NCI-H2107 treated with DMSO at 0.1 percent for 48 hours (cell line): ENCODE results near the gene POGLUT2.
A peak's percentile ranks its signal among the peaks of the same experiment; 100 is the strongest.

Source experiments
- DNase-seq: peaks from one replicate; lab custom pipeline; 2025; ENCODE audit not compliant: unreplicated experiment; lab: John Stamatoyannopoulos, UW

POGLUT2 gene

DNA sequence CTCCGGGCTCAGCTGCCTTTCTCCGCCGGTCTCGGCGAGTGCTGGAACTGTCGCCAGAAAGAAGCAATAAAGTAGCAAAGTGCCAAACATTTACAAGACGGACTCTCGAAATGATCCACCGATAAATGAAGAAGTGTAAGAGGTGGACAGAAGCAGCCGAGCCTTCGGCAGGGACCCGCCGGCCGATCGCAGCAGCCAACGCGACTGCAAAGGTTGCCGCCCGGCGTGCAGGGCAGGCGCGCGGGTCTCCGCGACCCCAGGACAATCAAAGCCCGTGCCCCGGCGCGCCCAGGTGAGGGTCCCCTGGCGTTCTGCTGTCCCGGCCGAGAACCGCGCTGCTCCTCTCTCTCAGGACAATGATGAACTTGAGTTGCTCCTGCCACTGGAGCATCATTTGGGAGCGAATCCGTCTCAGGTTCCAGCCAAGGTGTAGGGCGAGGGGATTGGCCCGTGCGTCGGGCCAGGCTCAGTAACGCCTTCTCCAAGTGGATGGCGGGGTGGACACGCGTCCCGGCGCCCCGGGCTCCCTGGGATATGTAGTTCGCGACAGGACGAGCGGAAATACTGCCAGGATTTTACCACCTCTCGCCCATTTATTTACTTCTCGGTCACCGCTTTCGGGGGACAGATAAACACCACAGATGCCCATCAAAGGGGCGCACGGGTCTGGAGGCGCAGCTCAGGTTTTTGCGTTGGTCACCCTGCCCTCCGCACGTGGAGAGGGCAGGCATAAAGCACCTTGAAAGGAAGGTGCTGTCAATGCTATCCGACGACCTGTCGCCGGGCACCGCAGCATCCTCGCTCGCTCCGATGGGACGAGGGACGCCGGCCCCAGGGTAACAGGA is at the start of gene POGLUT2, which contains the start of gene BIVM:
Gene POGLUT2, minus strand, starts transcription at position 396 of the 845 bp plus-strand sequence. Its CDS starts 306 bp downstream, at position 90.
Gene BIVM, plus strand, starts transcription at position 539 of the 845 bp plus-strand sequence. CDS start 8,149 bp downstream, outside the sequence.
- DNase-seq, result peak; percentile 74

DNA sequence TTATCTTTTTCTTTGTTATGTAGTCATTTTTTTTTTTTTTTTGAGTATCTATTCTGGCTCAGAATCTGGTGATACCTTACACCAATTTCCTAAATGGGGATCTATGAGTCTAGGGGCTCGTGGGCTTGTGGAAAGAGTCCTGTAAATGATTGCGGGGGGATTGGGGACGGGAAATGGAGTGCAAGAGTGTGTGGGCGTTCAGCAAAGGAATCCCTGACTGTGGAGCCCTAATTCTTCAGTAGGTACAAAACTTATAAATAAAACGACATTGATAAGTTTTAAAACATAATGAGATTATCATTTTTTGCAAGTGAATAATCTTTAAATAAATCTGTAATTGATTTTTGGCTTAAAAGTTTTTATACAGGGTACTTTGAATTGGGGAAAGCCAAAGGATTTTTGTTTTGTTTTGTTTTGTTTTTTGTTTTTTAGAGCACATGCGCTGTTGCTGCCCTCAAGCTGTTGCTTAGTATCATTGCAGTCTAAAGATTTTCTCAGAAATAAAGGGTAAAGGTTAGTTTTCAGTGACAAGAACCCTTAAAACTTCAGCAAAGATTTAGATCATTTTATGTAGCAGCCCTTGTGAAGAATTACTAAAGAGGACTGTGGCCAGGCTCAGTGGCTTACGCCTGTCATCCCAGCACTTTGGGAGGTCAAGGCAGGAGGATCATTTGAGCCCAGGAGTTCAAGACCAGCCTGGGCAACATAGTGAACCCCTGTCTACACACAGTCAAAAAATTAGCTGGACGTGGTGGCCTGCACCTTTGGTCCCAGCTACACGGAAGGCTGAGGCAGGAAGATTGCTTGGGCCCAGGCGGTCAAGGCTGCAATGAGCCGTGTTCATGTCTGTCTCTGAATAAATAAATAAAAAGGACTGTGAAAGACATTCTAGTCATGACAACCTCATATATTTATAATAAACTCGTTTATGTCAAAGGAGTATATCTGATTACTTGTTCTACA is 48.8 kb upstream of the POGLUT2 start:
- peak; percentile 7 for DNase-seq

DNA sequence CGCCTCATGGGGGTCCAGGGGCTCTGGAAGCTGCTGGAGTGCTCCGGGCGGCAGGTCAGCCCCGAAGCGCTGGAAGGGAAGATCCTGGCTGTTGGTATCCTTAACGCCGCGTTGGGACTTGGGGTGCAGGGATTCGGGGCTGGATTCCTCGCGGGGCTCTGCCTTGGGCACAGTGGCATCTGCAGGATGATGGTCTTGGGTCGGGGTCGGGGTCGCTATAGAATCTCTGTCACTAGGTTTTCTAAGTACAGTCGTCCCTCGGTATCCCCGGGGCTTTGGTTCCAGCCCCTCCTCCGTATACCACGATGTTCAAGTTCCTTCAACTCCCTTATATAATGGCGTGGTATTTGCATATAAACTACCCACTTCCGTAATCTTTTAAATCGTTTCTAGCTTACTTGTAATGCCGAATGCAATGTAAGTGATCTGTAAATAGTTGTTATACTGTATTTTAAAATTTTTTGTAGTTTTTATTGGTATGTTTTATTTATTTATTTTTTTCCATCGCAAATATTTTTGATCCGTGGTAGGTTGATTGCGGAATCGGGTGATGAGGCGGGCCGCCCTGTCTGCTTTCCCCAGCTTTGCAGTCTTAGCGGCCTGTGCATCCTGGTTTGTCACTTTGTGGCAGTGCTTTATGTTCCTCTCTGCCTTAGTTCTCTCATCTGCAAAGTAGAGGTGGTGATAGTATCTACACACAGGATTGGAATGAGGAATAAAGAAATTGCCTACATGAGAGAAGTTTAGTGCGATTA is 47.7 kb upstream of the POGLUT2 start:
- peak; percentile 5 for DNase-seq

DNA sequence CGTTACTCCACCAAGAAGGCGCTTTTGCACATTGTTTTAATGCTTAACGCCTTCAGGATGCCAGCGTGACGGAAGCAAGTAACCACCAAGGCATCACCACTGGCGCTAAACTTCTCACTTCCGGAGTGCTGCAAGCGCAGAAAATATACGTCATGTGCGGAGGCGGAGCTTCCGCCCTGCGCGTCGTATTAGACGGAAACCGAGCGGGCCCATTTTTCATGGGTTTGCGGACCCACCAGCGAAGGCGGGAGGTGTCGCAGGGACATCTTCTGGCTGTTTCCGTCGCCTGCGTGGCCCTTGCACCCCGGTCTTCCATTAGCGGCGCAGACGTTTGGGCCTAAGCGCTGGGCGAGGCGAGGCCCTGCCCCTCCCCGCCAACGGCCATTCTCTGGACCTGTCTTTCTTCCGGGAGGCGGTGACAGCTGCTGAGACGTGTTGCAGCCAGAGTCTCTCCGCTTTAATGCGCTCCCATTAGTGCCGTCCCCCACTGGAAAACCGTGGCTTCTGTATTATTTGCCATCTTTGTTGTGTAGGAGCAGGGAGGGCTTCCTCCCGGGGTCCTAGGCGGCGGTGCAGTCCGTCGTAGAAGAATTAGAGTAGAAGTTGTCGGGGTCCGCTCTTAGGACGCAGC is 47.0 kb upstream of the POGLUT2 start, which contains the start of gene ERCC5:
Gene ERCC5, plus strand, starts transcription at position 403 of the 631 bp plus-strand sequence. CDS start 235 bp downstream, outside the sequence.
- DNase-seq, result peak; percentile 74

DNA sequence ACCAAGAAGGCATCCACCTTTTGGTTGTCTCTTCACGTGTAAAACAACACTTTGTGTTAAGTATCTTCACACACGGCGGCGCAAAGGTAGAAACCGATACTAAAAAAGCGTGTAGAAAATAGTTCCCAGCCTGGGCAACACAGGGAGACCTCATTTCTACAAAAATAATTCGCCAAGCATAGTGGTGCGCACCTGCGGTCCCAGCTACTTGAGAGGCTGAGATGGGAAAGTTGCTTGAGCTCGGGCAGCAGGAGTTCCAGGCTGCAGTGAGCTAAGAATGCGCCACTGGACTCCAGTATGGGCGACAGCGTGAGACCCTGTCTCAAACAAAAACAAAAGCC is 46.5 kb upstream of the POGLUT2 start:
- no peak for DNase-seq

DNA sequence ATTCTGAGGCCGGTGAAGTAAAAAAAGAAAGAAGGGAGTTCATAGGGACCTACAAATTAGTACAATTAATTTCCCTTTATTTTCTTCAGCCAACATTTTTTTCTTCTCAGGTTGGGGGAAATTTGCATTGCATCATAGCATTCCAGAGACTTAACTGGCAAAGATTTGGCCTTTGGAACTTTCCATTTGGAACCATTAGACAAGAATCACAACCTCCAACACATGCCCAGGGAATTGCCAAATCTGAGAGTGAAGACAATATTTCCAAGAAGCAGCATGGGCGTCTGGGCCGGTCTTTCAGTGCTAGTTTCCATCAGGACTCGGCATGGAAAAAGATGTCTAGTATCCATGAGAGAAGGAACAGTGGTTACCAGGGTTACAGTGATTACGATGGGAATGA is 40.7 kb upstream of the POGLUT2 start:
- no peak for DNase-seq

DNA sequence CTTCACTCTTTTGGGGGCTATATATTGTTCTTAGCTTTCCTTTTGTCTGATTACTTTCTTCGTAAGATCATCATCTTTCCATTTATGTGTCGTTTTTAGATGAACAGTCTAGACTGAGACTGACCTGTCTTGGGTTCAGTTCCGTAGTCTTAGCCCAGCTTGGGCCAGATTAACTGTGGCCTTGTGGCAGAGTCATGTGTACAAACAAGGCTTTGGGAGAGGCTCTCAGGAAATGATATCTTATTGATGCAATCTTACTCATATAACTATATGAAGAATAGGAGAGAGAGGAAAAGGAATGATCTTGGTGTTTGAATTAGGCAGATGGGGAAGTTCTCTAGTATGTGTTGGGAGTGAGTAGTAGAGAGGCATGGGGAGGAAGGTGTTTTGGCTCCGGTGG is 40.2 kb upstream of the POGLUT2 start:
- DNase-seq, result no peak

DNA sequence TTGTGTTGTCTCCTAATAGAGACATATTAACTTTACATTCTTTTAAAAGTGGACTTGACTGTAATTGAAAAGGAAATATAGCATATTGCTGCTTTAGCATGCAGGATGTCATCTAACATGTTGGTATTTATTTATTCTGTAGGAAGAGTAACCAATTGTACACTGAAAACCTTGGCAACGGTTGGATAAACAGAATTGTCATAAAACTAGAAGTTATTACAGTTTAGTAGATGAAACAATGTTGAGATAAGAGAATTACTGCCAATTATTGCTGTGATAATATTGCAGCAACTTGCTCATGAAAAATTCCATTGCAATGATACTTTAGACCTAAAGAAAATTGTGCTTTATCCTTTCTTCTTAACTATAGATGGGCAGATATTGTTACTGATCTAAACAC is 39.5 kb upstream of the POGLUT2 start:
- DNase-seq, result no peak

DNA sequence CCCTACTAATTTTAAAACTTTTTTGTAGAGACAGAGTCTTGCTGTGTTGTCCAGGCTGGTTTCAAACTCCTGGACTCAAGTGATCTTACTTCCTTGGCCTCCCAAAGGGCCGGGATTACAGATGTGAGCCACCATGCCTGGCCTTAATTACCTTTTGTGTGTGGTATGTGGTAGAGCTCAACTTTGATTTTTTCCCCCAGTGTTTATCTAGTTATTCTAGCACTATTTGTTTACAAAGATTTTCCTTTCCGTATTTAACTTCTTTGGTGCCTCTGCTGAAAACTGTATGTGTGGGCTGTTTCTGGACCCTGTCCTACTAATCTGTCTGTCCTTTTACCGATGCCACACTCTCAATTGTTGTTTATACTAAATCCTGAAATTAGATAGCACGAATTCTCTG is 37.7 kb upstream of the POGLUT2 start:
- DNase-seq, result no peak

DNA sequence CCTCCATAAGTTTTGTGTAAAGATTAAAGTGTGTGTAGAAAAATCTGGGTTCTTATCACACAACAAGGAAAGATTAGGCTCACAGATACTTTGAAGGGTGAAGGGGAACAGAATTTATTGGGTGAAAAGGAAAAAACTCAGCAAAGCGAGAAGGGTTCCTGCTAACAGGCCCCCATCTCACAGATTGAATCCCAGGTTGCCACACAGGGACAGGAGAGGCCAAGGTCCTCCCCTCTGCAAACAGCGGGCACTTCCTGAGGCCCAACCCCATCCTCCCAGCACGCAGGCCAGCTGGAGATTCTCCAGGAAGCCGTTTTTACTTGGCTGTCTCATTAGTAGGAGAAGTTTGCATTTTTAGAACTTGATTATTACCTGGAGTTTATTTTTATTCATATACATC is 31.9 kb upstream of the POGLUT2 start:
- DNase-seq, result no peak

DNA sequence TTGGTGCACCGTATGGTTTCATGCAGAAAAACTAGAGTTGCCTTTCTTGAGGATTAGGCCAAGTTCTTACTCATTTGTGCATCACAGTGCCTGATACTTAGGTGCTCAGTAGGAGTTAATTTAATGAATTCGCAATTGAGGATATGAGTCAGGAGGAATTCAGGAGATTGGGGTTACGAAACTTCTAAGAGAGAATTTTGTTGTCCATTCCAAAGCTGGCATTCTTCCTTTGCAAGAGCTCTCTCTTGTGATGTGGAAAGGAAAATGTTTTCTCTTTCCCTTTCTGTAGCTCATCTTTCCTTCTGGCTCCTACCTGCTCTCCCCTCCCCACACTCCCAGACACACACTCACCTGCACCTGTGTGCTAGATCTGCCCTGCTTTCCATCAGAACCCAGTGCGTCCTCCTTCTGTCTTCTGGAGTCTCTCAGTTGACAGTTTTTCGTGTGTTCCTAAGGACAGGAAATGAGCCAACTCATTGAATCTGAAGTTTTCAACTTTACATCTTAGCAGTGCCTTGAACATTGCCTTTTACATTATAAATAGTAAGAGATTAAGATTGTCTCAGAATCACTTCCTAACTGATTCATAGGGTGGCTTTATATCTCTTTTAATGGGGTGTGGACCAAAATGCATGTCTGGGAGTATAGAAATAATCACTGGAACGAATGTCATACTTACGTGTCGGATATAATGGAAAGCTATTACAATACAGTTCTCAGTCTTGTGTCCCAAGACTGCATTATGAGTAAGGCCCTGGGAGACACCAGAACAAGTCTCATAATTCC is 27.3 kb upstream of the POGLUT2 start:
- DNase-seq, result no peak

DNA sequence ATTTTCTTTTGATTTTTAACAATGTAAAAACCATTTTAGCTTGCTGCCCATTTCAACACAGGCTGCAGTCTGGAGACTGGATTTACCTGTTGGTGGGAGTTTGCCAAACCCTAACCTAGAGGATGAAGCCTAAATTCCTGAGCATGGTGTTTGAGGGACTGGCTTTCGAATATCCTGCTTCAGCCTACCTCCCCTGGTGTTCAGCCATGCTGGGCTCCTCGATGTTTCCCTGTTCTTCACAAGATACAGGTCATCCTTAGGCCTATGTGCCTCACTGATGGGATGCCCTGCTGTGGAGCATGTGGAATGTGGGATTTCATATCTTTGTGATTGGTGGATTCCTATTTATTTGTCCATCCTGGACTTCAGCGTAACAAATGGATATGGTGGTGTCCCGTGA is 26.6 kb upstream of the POGLUT2 start:
- no peak for DNase-seq

DNA sequence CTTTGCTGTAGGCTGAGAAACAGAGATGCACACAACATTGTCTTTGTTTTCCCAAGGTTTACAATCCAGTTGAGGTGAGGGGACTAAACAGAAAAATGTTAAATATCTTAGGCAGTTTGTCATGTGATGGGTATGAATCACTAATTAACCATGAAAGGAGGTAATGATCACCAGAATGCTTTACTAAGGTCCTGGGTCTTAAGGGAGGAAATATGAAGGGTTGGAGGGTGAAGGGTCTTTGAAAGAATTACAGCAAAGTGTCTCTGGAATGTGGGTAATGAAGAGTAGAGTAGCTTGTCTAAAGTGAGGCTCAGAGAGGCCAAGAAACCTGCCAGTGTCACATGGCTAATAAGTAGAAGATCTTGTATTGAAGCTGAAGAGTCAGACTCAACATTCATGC is 19.1 kb upstream of the POGLUT2 start:
- DNase-seq, result no peak

DNA sequence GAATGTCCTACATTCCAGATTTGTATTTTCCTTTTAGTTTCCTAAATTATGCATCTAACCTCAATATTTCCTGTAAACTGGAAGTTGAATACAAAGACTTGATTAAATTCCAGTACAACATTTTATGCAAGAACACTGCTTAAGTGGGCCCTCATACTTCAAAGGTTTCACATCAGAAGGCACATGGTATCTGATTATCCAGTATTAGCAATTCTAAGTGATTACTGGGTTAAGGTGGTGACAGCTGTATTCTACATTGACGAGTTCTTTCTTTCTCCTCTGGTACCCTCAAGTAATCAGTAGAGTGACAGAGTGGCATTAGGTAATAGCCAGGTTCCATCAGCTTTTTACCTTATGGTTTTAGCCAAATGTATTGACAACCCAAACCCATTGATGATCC is 18.5 kb upstream of the POGLUT2 start:
- no peak for DNase-seq

DNA sequence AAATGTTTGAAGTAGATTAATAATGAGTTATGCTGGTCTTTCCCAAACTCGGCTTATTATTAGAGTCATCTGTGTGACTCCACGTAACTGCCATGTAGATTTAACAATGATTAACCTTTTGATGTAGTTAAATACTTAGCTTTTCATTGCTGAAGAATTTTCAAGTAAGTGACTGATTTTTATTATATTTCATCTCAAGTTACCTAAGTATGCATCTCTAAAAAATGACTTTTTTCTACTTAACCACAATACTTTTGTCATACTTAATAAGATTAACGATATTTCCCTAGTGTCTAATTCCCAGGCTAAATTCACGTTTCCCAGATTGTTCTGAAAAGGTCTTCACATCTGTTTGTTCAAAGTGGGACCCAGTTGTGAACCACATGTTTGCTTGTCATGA is 17.9 kb upstream of the POGLUT2 start:
- no peak for DNase-seq

DNA sequence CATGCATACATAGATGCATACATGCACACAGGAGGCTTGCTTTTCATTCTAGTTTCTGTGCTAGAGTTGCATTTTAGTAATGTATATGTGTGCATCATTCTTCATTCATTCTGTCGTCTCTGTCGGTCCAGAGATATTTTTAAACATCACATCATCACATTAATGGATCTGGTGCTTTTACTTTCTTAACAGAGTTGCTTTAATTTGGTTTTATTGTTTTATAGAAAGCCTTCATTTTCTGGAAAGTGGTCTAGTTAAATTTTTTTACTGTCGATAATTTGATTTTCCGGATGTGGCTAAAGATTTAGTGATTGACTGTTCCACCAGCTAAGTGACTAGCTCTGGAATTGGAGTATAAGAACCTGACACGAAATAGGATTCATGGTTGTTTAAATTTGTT is 17.0 kb upstream of the POGLUT2 start:
- DNase-seq, result no peak

DNA sequence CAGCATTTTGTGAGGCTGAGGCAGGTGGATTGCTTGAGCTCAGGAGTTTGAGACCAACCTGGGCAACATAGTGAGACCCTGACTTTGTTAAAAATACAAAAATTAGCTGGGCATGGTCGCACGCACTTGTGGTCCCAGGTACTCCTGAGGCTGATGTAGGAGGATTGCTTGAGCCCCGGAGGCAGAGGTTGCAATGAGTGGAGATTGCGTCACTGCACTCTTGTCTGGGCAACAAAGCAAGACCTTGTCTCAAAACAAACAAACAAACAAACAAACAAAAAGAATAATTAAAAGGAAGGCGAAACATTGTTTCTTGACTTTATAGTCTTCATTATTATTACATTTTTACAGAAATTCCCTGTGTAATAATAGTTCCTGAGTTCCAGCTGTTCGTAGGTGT is 16.0 kb upstream of the POGLUT2 start:
- no peak for DNase-seq

DNA sequence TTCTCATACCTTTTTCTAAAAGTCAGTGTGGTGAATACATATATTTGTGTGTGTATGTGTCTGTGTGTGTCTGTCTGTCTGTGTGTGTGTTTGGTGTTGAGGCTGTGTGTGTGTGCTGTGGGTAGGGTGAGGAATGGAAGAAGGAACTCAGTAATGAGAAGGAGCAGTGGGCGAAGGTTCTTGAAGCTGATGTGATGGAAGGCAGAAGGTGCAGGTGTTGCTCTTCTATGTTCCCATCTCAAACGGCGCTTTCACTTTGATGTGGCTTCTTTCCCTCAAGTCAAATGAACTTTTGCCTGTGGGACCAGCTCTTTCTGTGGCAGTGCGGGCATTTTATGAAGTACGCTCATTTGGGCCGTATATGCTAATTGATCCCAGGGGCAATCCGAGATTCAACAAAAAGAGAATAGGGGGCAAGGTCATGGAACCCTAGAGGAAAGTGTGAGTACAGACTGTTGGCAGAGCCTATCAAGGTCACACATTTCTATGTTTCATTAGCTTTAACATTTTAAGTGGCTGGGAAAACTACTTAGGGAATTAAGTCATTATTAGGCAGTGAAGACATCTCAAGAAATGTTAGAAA is 15.3 kb upstream of the POGLUT2 start:
- DNase-seq, result no peak

DNA sequence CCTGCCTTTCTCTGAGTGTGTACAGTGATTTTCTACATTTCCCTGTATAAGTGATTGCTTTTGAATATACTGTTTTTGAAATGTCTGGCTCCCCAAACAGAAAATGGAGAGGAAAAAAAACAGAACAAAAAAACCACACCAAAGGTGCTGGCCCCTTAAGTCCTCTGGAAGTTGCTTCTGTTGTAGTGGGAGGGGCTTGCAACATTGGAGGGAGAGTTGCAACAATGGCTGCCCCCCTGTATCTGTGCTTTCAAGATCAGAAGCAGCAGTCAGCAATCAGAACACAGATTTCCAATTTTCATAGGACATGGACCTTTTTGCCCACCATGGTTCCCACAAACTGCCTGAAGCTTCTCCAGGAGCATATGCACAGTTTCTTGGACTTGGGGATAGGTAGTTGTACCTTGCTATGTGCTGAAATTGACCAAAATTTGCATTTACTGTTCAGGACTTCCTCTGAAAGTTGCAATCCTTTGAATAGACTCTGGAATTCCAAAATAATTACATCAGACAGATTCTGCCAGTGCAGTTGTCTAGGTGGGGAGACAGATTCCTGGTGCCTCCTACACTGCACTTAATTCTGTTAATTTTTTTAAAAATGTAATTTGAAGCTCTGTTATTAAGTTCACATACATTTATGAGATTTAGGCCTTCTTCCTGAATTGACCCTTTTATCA is 14.0 kb upstream of the POGLUT2 start:
- DNase-seq, result no peak
